Effector memory CD4-positive, alpha-beta T cell (primary cell): ENCODE results near the gene MTARC2.

ENCODE experiments used
- DNase-seq, 3 donors: peaks; one replicate each; pipeline ENCODE4 v3.0.0-alpha.2; 2020
- H3K27ac ChIP-seq: 2 replicates; pipeline ENCODE4 v1.7.0; 2013; ENCODE audit warnings: mild to moderate bottlenecking, low read length, moderate library complexity; ENCODE audit not compliant: insufficient read depth, poor library complexity, severe bottlenecking
- H3K27me3 ChIP-seq: replicated peaks from 2 replicates; pipeline ENCODE4 v1.7.0; 2013; ENCODE audit warnings: mild to moderate bottlenecking, low read length; ENCODE audit not compliant: insufficient read depth, control insufficient read depth, poor library complexity, severe bottlenecking
- H3K36me3 ChIP-seq: 2 replicates; pipeline ENCODE4 v1.7.0; 2013; ENCODE audit warnings: mild to moderate bottlenecking, low read length, moderate library complexity; ENCODE audit not compliant: control insufficient read depth, insufficient read depth
- H3K4me1 ChIP-seq: 2 replicates; pipeline ENCODE4 v1.7.0; 2013; ENCODE audit warnings: low read length, mild to moderate bottlenecking; ENCODE audit not compliant: control insufficient read depth, insufficient read depth, poor library complexity, severe bottlenecking
- H3K4me3 ChIP-seq: 2 replicates; pipeline ENCODE4 v1.7.0; 2013; ENCODE audit warnings: low read length, low read depth, mild to moderate bottlenecking; ENCODE audit not compliant: insufficient read depth, poor library complexity, severe bottlenecking
- H3K9me3 ChIP-seq: 2 replicates; pipeline ENCODE4 v1.7.0; 2013; ENCODE audit warnings: mild to moderate bottlenecking, low read length, moderate library complexity; ENCODE audit not compliant: control insufficient read depth

Gene MTARC2

GRCh38 chr1:220791956-220792355, 43.8 kb downstream of the MTARC2 start:
- no peak for DNase-seq
- H3K27me3 ChIP-seq, result no peaks in the 10 kb centered on the region
- H3K9me3 ChIP-seq, result no peaks in the 10 kb centered on the region
- no peak overlapping the region for H3K4me3 ChIP-seq
- no peaks in the 10 kb centered on the region for H3K36me3 ChIP-seq
- no peak overlapping the region for H3K27ac ChIP-seq
- no peaks in the 10 kb centered on the region for H3K4me1 ChIP-seq

- H3K27me3 ChIP-seq, result no peaks in the 10 kb centered on the region
- H3K9me3 ChIP-seq, result no peaks in the 10 kb centered on the region
- no peak for DNase-seq
- H3K4me1 ChIP-seq, result no peaks in the 10 kb centered on the region
- H3K4me3 ChIP-seq, result no peak overlapping the region
- H3K36me3 ChIP-seq, result no peaks in the 10 kb centered on the region
- H3K27ac ChIP-seq, result no peak overlapping the region
Observed at GRCh38 chr1:220796530-220796929, 48.4 kb downstream of the MTARC2 start.

- H3K36me3 ChIP-seq, result no peaks in the 10 kb centered on the region
- no peaks in the 10 kb centered on the region for H3K27me3 ChIP-seq
Observed at GRCh38 chr1:220797044-220797443, 48.9 kb downstream of the MTARC2 start.

GRCh38 chr1:220797553-220797952, 49.4 kb downstream of the MTARC2 start:
- no peak overlapping the region for H3K27ac ChIP-seq
- no peaks in the 10 kb centered on the region for H3K9me3 ChIP-seq
- DNase-seq, result no peak
- no peaks in the 10 kb centered on the region for H3K36me3 ChIP-seq
- no peaks in the 10 kb centered on the region for H3K4me1 ChIP-seq
- no peak overlapping the region for H3K4me3 ChIP-seq
- H3K27me3 ChIP-seq, result no peaks in the 10 kb centered on the region

More at GRCh38 chr1:220797044-220797443, 48.9 kb downstream of the MTARC2 start:
- H3K4me1 ChIP-seq, result no peaks in the 10 kb centered on the region
- H3K27ac ChIP-seq, result no peak overlapping the region
- H3K9me3 ChIP-seq, result no peaks in the 10 kb centered on the region
- no peak overlapping the region for H3K4me3 ChIP-seq
- DNase-seq, result no peak

- Histone ChIP-seq H3K27me3 (no peaks in the 10 kb centered on the region), H3K27ac (no peak overlapping the region), H3K4me3 (no peak overlapping the region), H3K36me3 (no peaks in the 10 kb centered on the region), H3K9me3 (no peaks in the 10 kb centered on the region), H3K4me1 (no peaks in the 10 kb centered on the region)
- DNase-seq, result no peak
Observed at GRCh38 chr1:220798338-220798737, 50.2 kb downstream of the MTARC2 start.

GRCh38 chr1:220800262-220800661, 52.1 kb downstream of the MTARC2 start:
- Histone ChIP-seq H3K27me3 (no peaks in the 10 kb centered on the region), H3K4me1 (no peaks in the 10 kb centered on the region), H3K36me3 (no peaks in the 10 kb centered on the region), H3K9me3 (no peaks in the 10 kb centered on the region), H3K27ac (no peak overlapping the region), H3K4me3 (no peak overlapping the region)
- DNase-seq, result no peak

GRCh38 chr1:220803401-220804201, 55.5 kb downstream of the MTARC2 start:
- H3K27me3 ChIP-seq, result no peaks in the 10 kb centered on the region
- no peak for DNase-seq
- no peaks in the 10 kb centered on the region for H3K36me3 ChIP-seq
- H3K4me1 ChIP-seq, result no peaks in the 10 kb centered on the region
- H3K27ac ChIP-seq, result no peak overlapping the region
- no peaks in the 10 kb centered on the region for H3K9me3 ChIP-seq
- H3K4me3 ChIP-seq, result no peak overlapping the region

GRCh38 chr1:220804202-220804586, 56.1 kb downstream of the MTARC2 start:
- no peak for DNase-seq
- no peak overlapping the region for H3K4me3 ChIP-seq
- H3K36me3 ChIP-seq, result no peaks in the 10 kb centered on the region
- no peak overlapping the region for H3K27ac ChIP-seq
- H3K27me3 ChIP-seq, result no peaks in the 10 kb centered on the region
- H3K4me1 ChIP-seq, result no peaks in the 10 kb centered on the region
- no peaks in the 10 kb centered on the region for H3K9me3 ChIP-seq

- Histone ChIP-seq H3K9me3 (no peaks in the 10 kb centered on the region), H3K4me3 (no peak overlapping the region), H3K36me3 (no peaks in the 10 kb centered on the region), H3K4me1 (no peaks in the 10 kb centered on the region), H3K27me3 (no peaks in the 10 kb centered on the region), H3K27ac (no peak overlapping the region)
- DNase-seq, result no peak
Observed at GRCh38 chr1:220806408-220806807, 58.3 kb downstream of the MTARC2 start.

- no peak for DNase-seq
- no peaks in the 10 kb centered on the region for H3K4me1 ChIP-seq
- H3K27me3 ChIP-seq, result no peaks in the 10 kb centered on the region
- H3K9me3 ChIP-seq, result no peaks in the 10 kb centered on the region
- no peak overlapping the region for H3K4me3 ChIP-seq
- H3K36me3 ChIP-seq, result no peaks in the 10 kb centered on the region
- no peak overlapping the region for H3K27ac ChIP-seq
Observed at GRCh38 chr1:220807726-220808125, 59.6 kb downstream of the MTARC2 start.
